ENCODE data around the gene ZEB1. TPM values are rescaled to one million over a fixed set of nuclear protein-coding genes. Genes with fewer than 3 reads are reported as not detected.

Gene ZEB1
- total and polyA plus RNA-seq, 2 of the 13 experiments (the other 11 are each of a cell fraction or from before 2014, with no cell fraction given), result 9.6 to 18.0 TPM

DNA sequence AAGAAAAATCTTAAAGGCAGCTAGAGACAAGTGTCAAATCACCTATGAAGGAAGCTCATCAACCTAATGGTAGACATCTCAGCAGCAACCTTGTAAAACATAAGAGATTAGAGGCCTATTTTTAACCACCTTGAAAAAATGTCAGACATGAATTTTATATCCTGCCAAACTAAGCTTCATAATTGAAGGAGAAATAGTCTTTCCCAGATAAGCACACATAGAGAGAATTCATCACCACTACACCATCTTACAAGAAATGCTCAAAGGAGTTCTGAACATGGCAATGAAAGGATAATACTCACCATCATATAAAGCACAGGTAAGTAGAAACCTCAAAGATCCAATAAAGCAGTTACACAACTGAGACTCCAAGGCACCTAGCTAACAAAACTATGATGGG lies 156.5 kb downstream of the ZEB1 start:
- POLR2A ChIA-PET, result no interaction called here
- FAIRE-seq, result no peak
- intact Hi-C loops (cut with micrococcal nuclease; ENCODE audit: unreplicated experiment), result no loop called here
- no peaks in the 10 kb centered on the region for H3K27me3 ChIP-seq (ENCODE audit: control insufficient read depth in 1 of 2, insufficient read depth in 2 of 2, low read length in 2 of 2)
- no peaks in the 10 kb centered on the region for H3K79me2 ChIP-seq (ENCODE audit: insufficient read depth, low read length)
- peaks cover 5% of the 10 kb centered on the region; the same call in 1 of the 2 replicates for H3K9me3 ChIP-seq (ENCODE audit: low read length)
- H3K27ac ChIP-seq (ENCODE audit: extremely low read length, insufficient read depth, low read length), result no peak overlapping the region
- no peak overlapping the region for H2AFZ ChIP-seq (ENCODE audit: low read length)
- TF ChIP-seq ZNF337 (CRISPR knock-in tag; IDR thresholded peaks at IDR 0.05; ENCODE audit: borderline replicate concordance, low read depth) (peak; percentile 44; the same call in 1 of the 2 replicates), EZH2 (conservative IDR thresholded peaks at IDR 0.05; ENCODE audit: low read depth, low read length) (no peak), HNRNPLL (IDR thresholded peaks at IDR 0.05; ENCODE audit: low read depth, low read length, poor library complexity, severe bottlenecking) (no peak), NFIC (IDR thresholded peaks at IDR 0.05; ENCODE audit: low read length) (no peak)
- no peaks in the 10 kb centered on the region for H4K20me1 ChIP-seq (ENCODE audit: insufficient read depth, low read length)
- H3K4me1 ChIP-seq (ENCODE audit: insufficient read depth, low read length), result no peaks in the 10 kb centered on the region
- CTCF ChIA-PET (ENCODE audit: low intra/inter-chr PET ratio, low total read pairs), result no interaction called here
- H3K4me2 ChIP-seq (ENCODE audit: low read depth, low read length), result no peak overlapping the region
- no peak overlapping the region for H3K9ac ChIP-seq (ENCODE audit: insufficient read depth, low read depth, low read length)
- H3K36me3 ChIP-seq (replicated peaks in 1 of 2; ENCODE audit: control insufficient read depth in 1 of 2, insufficient read depth in 2 of 2, low read length in 2 of 2), result no peaks in the 10 kb centered on the region
- ATAC-seq, result no peak
- in situ Hi-C loops (cut with HindIII; ENCODE audit: extremely low pct_ligation_motif_present, low pct_unique_long_range_greater_than_20kb), result no loop called here
- DNase-seq (ENCODE audit: low spot score), result no peak
- BruUV-seq (replicated peaks), result no TSS peak
- H3K4me3 ChIP-seq (replicated peaks in 1 of 3; ENCODE audit: insufficient read depth in 1 of 3, low read depth in 2 of 3, low read length in 3 of 3), result no peak overlapping the region

- no peak for FAIRE-seq
- no TSS peak for BruUV-seq (replicated peaks)
Observed at GRCh38 chr10:31476088-31476487, 157.1 kb downstream of the ZEB1 start.

More at GRCh38 chr10:31476088-31476487, 157.1 kb downstream of the ZEB1 start:
- Histone ChIP-seq H3K36me3 (replicated peaks in 1 of 2; ENCODE audit: control insufficient read depth in 1 of 2, insufficient read depth in 2 of 2, low read length in 2 of 2) (no peaks in the 10 kb centered on the region), H3K4me1 (ENCODE audit: insufficient read depth, low read length) (no peaks in the 10 kb centered on the region), H3K4me3 (replicated peaks in 1 of 3; ENCODE audit: insufficient read depth in 1 of 3, low read depth in 2 of 3, low read length in 3 of 3) (no peak overlapping the region), H3K9ac (ENCODE audit: insufficient read depth, low read depth, low read length) (no peak overlapping the region), H3K9me3 (ENCODE audit: low read length) (peaks cover 5% of the 10 kb centered on the region; the same call in 1 of the 2 replicates), H3K27ac (ENCODE audit: extremely low read length, insufficient read depth, low read length) (no peak overlapping the region), H3K4me2 (ENCODE audit: low read depth, low read length) (no peak overlapping the region), H4K20me1 (ENCODE audit: insufficient read depth, low read length) (no peaks in the 10 kb centered on the region), H2AFZ (ENCODE audit: low read length) (no peak overlapping the region), H3K79me2 (ENCODE audit: insufficient read depth, low read length) (no peaks in the 10 kb centered on the region), H3K27me3 (ENCODE audit: control insufficient read depth in 1 of 2, insufficient read depth in 2 of 2, low read length in 2 of 2) (no peaks in the 10 kb centered on the region)
- no peak for TF ChIP-seq ARNT (IDR thresholded peaks at IDR 0.05)
- TF ChIP-seq MAFK (conservative IDR thresholded peaks at IDR 0.05 in 1 of 2, IDR thresholded peaks at IDR 0.05 in 1 of 2; ENCODE audit: low read length in 2 of 2), result peak in 1 of 2 experiments; percentile 85; a peak in 3 of 4 replicates
- TF ChIP-seq, protein P1, sequence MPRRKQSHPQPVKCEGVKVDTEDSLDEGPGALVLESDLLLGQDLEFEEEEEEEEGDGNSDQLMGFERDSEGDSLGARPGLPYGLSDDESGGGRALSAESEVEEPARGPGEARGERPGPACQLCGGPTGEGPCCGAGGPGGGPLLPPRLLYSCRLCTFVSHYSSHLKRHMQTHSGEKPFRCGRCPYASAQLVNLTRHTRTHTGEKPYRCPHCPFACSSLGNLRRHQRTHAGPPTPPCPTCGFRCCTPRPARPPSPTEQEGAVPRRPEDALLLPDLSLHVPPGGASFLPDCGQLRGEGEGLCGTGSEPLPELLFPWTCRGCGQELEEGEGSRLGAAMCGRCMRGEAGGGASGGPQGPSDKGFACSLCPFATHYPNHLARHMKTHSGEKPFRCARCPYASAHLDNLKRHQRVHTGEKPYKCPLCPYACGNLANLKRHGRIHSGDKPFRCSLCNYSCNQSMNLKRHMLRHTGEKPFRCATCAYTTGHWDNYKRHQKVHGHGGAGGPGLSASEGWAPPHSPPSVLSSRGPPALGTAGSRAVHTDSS (CRISPR knock-in tag; conservative IDR thresholded peaks at IDR 0.05), result no peak
- peak; percentile 84 for TF ChIP-seq MAFF (IDR thresholded peaks at IDR 0.05; ENCODE audit: low read depth, low read length)
- ChIA-PET CTCF (ENCODE audit: low intra/inter-chr PET ratio, low total read pairs) (no interaction called here), POLR2A (no interaction called here)
- no peak for ATAC-seq
- intact Hi-C loops (cut with micrococcal nuclease; ENCODE audit: unreplicated experiment) (no loop called here), in situ Hi-C loops (cut with HindIII; ENCODE audit: extremely low pct_ligation_motif_present, low pct_unique_long_range_greater_than_20kb) (no loop called here)
- no peak for DNase-seq (ENCODE audit: low spot score)
